KOPT-K1 (cell line): Measurements from ENCODE around the gene FNDC4.

Source experiments
- H3K27ac ChIP-seq: fragments of 200-600 bp; sonication (generic); 2 replicates; pipeline ENCODE4 v1.5.1; 2016; ENCODE audit warnings: antibody characterized with exemption, mild to moderate bottlenecking, low read depth, low read length; ENCODE audit not compliant: poor library complexity, severe bottlenecking
- H3K36me3 ChIP-seq: fragments of 200-600 bp; sonication (generic); 2 replicates; pipeline ENCODE4 v1.5.1; 2017; ENCODE audit warnings: antibody characterized with exemption, mild to moderate bottlenecking, low read length, moderate library complexity; ENCODE audit not compliant: insufficient read depth
- H3K9me3 ChIP-seq: fragments of 200-600 bp; sonication (generic); 2 replicates; pipeline ENCODE4 v1.5.1; 2017; ENCODE audit warnings: antibody characterized with exemption, low read length, mild to moderate bottlenecking; ENCODE audit not compliant: insufficient read depth, poor library complexity, severe bottlenecking

The FNDC4 gene

GRCh38 chr2:27451095-27451494 lies 43.9 kb downstream of the FNDC4 start:
- no peak overlapping the region for H3K27ac ChIP-seq
- H3K36me3 ChIP-seq, result peaks cover 4% of the 10 kb centered on the region; the same call in 1 of the 2 replicates
- no peaks in the 10 kb centered on the region for H3K9me3 ChIP-seq

- Histone ChIP-seq H3K27ac (no peak overlapping the region), H3K36me3 (peaks cover 8% of the 10 kb centered on the region; the same call in 1 of the 2 replicates), H3K9me3 (no peaks in the 10 kb centered on the region)
Measured at GRCh38 chr2:27448381-27448780, 46.6 kb downstream of the FNDC4 start.

DNA sequence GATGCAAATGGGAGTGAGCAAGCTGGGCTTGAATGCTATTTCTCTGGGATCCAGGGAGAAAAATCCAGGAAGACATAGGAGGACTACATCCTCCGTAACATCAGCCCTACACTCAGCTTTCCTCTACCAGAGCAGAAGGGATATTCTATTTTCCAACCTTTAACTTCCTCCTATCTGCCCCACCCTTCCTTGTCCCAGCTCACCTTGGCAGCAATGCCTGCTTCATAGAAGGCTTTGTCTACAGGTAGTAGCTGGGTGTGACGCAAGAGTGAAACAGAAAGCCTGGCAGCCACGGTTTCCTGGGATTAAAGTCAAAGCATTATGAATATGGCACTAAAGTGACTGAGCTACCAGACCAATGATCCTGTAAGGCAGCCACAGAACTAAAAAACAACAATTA lies 48.9 kb downstream of the FNDC4 start:
- Histone ChIP-seq H3K27ac (no peak overlapping the region), H3K9me3 (no peaks in the 10 kb centered on the region), H3K36me3 (peaks cover 27% of the 10 kb centered on the region)

GRCh38 chr2:27445615-27446014 lies 49.4 kb downstream of the FNDC4 start:
- Histone ChIP-seq H3K27ac (no peak overlapping the region), H3K9me3 (no peaks in the 10 kb centered on the region), H3K36me3 (peaks cover 32% of the 10 kb centered on the region)

- Histone ChIP-seq H3K27ac (no peak overlapping the region), H3K36me3 (peaks cover 36% of the 10 kb centered on the region), H3K9me3 (no peaks in the 10 kb centered on the region)
Measured at GRCh38 chr2:27445155-27445554, 49.8 kb downstream of the FNDC4 start.

DNA sequence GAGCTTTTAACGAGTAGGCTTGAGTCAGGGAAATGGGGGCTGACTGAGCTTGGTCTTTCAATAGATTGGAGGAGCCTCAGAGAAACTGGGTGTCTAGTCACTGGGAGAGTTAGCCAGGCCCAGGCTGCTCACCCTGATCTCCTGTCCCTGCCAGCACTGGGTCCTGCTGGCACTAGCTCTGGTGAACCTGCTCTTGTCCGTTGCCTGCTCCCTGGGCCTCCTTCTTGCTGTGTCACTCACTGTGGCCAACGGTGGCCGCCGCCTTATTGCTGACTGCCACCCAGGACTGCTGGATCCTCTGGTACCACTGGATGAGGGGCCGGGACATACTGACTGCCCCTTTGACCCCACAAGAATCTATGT lies 52.1 kb downstream of the FNDC4 start:
- Histone ChIP-seq H3K27ac (no peak overlapping the region), H3K9me3 (no peaks in the 10 kb centered on the region), H3K36me3 (peaks cover 58% of the 10 kb centered on the region)

GRCh38 chr2:27441958-27442919 lies 52.8 kb downstream of the FNDC4 start, which contains the start of gene KRTCAP3:
Gene KRTCAP3, plus strand, starts transcription at chr2:27442381. Its CDS starts 32 bp downstream, at chr2:27442413.
- Histone ChIP-seq H3K27ac (no peak within 1 kb of the TSS), H3K36me3 (peaks cover 61% of the 10 kb centered on the region)

More at GRCh38 chr2:27441958-27442919, 52.8 kb downstream of the FNDC4 start, which contains the start of gene KRTCAP3:
- no peaks in the 10 kb centered on the region for H3K9me3 ChIP-seq
